NB4 (cell line): ENCODE results near the gene TUBD1.
A peak's percentile ranks its signal among the peaks of the same experiment; 100 is the strongest.

ENCODE experiments used
- DNase-seq: peaks from one replicate; pipeline ENCODE4 v3.0.0; 2010; ENCODE audit warnings: low read depth
- H3K4me3 ChIP-seq: one replicate; pipeline ENCODE4 v1.5.1; 2011; ENCODE audit warnings: mild to moderate bottlenecking, low read depth, low read length, moderate library complexity
- CTCF ChIP-seq: IDR thresholded peaks from one replicate; pipeline ENCODE4 v1.5.1; 2012; ENCODE audit warnings: low read depth, low read length
- MAX ChIP-seq: IDR thresholded peaks from 2 replicates; pipeline ENCODE4 v1.6.1; 2011; ENCODE audit warnings: low read depth, low read length
- MYC ChIP-seq: IDR thresholded peaks from 2 replicates; pipeline ENCODE4 v1.6.1; 2011; ENCODE audit warnings: low read depth, low read length
- POLR2A ChIP-seq: IDR thresholded peaks from 2 replicates; pipeline ENCODE4 v1.6.1; 2011; ENCODE audit warnings: mild to moderate bottlenecking; ENCODE audit not compliant: insufficient read length; ENCODE audit errors: extremely low read depth

Gene TUBD1

GRCh38 chr17:59892251-59892923 lies 356 bp downstream of the TUBD1 start:
- H3K4me3 ChIP-seq = peak overlapping the region; percentile 95
- DNase-seq = no peak
- TF ChIP-seq MAX (no peak), POLR2A (no peak)

GRCh38 chr17:59890720-59891119 lies 2.0 kb downstream of the TUBD1 start:
- no peak for DNase-seq
- no peak overlapping the region for H3K4me3 ChIP-seq
- TF ChIP-seq CTCF (no peak), POLR2A (no peak), MAX (no peak), MYC (no peak)

- TF ChIP-seq CTCF (no peak), MAX (no peak), MYC (no peak), POLR2A (no peak)
- H3K4me3 ChIP-seq = no peak overlapping the region
- DNase-seq = no peak
Measured at GRCh38 chr17:59888145-59888750, 4.5 kb downstream of the TUBD1 start.

GRCh38 chr17:59884861-59885260 lies 7.9 kb downstream of the TUBD1 start:
- no peak overlapping the region for H3K4me3 ChIP-seq
- TF ChIP-seq MAX (no peak), CTCF (no peak)
- no peak for DNase-seq

GRCh38 chr17:59878624-59879023 lies 14.1 kb downstream of the TUBD1 start:
- TF ChIP-seq MAX = no peak
- no peak for TF ChIP-seq CTCF
- no peak for TF ChIP-seq POLR2A
- no peak for TF ChIP-seq MYC
- no peak overlapping the region for H3K4me3 ChIP-seq
- DNase-seq = no peak

- no peak overlapping the region for H3K4me3 ChIP-seq
- no peak for TF ChIP-seq POLR2A
- no peak for TF ChIP-seq MAX
- TF ChIP-seq MYC = no peak
- TF ChIP-seq CTCF = no peak
- DNase-seq = no peak
Measured at GRCh38 chr17:59877965-59878364, 14.8 kb downstream of the TUBD1 start.
